IMR-90 (cell line): ENCODE measurements around the gene ME3. TPM values are rescaled to one million over a fixed set of nuclear protein-coding genes. Genes with fewer than 3 reads are reported as not detected.
A peak's percentile ranks its signal among the peaks of the same experiment; 100 is the strongest.

Source experiments
- ATAC-seq: fragments of 200-7000 bp; cut with Tn5 transposase; 2 replicates; pipeline ENCODE4 v1.9.1; 2020; ENCODE audit warnings: low read depth, mild to moderate bottlenecking, moderate library complexity
- BruUV-seq: library from RNA; stranded (reverse); fragments of 400-500 nt; replicated peaks from 2 replicates; lab custom pipeline; 2021; lab: Mats Ljungman, UMichigan
- CTCF ChIA-PET: fragments of 300-600 bp; formaldehyde crosslinking; extraction: SDS; loops from one replicate; lab custom pipeline; 2021; ENCODE audit warnings: antibody characterized with exemption; lab: Yijun Ruan, JAX
- POLR2A ChIA-PET: fragments of 300-600 bp; sonication (Branson Sonifier 250); formaldehyde crosslinking; loops from one replicate; lab custom pipeline; 2022; ENCODE audit warnings: antibody characterized with exemption; ENCODE audit not compliant: unreplicated experiment; lab: Charles Lee
- DNase-seq: peaks from one replicate; pipeline ENCODE4 v3.0.0; 2013
- H2AFZ ChIP-seq: replicated peaks from 2 replicates; pipeline ENCODE3; 2013; ENCODE audit warnings: low read length, mild to moderate bottlenecking; ENCODE audit not compliant: poor library complexity
- H2AK5ac ChIP-seq: 2 replicates; pipeline ENCODE4 v1.6.1; 2013; ENCODE audit warnings: low read depth, low read length, inconsistent platforms
- H2AK9ac ChIP-seq: replicated peaks from 2 replicates; pipeline ENCODE3; 2013; ENCODE audit warnings: mild to moderate bottlenecking, low read depth, low read length, moderate library complexity; ENCODE audit not compliant: poor library complexity
- H2BK120ac ChIP-seq: 2 replicates; pipeline ENCODE4 v1.6.1; 2013; ENCODE audit warnings: low read depth, low read length, inconsistent platforms
- H2BK15ac ChIP-seq: 3 replicates; pipeline ENCODE4 v1.6.1; 2013; ENCODE audit warnings: low read depth, low read length, inconsistent platforms
- H2BK20ac ChIP-seq: 2 replicates; pipeline ENCODE4 v1.6.1; 2013; ENCODE audit warnings: low read depth, mild to moderate bottlenecking, inconsistent platforms, low read length, moderate library complexity
- H2BK5ac ChIP-seq: 2 replicates; pipeline ENCODE4 v1.6.1; 2013; ENCODE audit warnings: mild to moderate bottlenecking, low read depth, low read length, inconsistent platforms; ENCODE audit not compliant: poor library complexity, severe bottlenecking
- H3K14ac ChIP-seq: replicated peaks from 2 replicates; pipeline ENCODE4 v1.6.1; 2013; ENCODE audit warnings: low read depth, low read length, inconsistent platforms
- H3K18ac ChIP-seq: 2 replicates; pipeline ENCODE4 v1.6.1; 2013; ENCODE audit warnings: low read depth, low read length, control low read depth
- H3K23ac ChIP-seq: 2 replicates; pipeline ENCODE4 v1.6.1; 2013; ENCODE audit warnings: low read depth, low read length, inconsistent platforms
- H3K27ac ChIP-seq: 2 replicates; pipeline ENCODE4 v1.5.1; 2013; ENCODE audit warnings: mild to moderate bottlenecking, control low read depth, low read length; ENCODE audit not compliant: insufficient read depth
- H3K27me3 ChIP-seq: 2 replicates; pipeline ENCODE4 v1.6.1; 2013; ENCODE audit warnings: low read length; ENCODE audit not compliant: control insufficient read depth, insufficient read depth
- H3K36me3 ChIP-seq: 2 replicates; pipeline ENCODE4 v1.6.1; 2013; ENCODE audit warnings: low read length, mixed read lengths; ENCODE audit not compliant: control insufficient read depth, insufficient read depth
- H3K4ac ChIP-seq: 2 replicates; pipeline ENCODE4 v1.6.1; 2013; ENCODE audit warnings: low read depth, low read length, inconsistent platforms
- H3K4me1 ChIP-seq: 2 replicates; pipeline ENCODE4 v1.6.1; 2013; ENCODE audit warnings: low read length, mixed read lengths; ENCODE audit not compliant: control insufficient read depth, insufficient read depth
- H3K4me2 ChIP-seq: 2 replicates; pipeline ENCODE4 v1.6.1; 2013; ENCODE audit warnings: low read depth, mild to moderate bottlenecking, control low read depth, low read length, moderate library complexity
- H3K4me3 ChIP-seq: 2 replicates; pipeline ENCODE4 v1.5.1; 2013; ENCODE audit warnings: low read depth, mild to moderate bottlenecking, control low read depth, low read length, moderate library complexity; ENCODE audit not compliant: insufficient read depth
- H3K56ac ChIP-seq: 2 replicates; pipeline ENCODE4 v1.6.1; 2013; ENCODE audit warnings: low read length, inconsistent platforms; ENCODE audit not compliant: insufficient read depth; ENCODE audit errors: extremely low read depth
- H3K79me1 ChIP-seq, 2 experiments: 2 replicates each; pipeline ENCODE4 v1.6.1; 2013; ENCODE audit warnings: low read length in 2 of 2, inconsistent platforms in 1 of 2, low read depth in 1 of 2
- H3K9ac ChIP-seq: 2 replicates; pipeline ENCODE4 v1.6.1; 2013; ENCODE audit warnings: low read depth, low read length, control low read depth
- H3K9me1 ChIP-seq: 2 replicates; pipeline ENCODE4 v1.6.1; 2013; ENCODE audit warnings: low read length, inconsistent platforms; ENCODE audit not compliant: insufficient read depth
- H3K9me3 ChIP-seq: 2 replicates; pipeline ENCODE4 v1.6.1; 2013; ENCODE audit warnings: low read length; ENCODE audit not compliant: control insufficient read depth, insufficient read depth
- H4K20me1 ChIP-seq: 2 replicates; pipeline ENCODE4 v1.6.1; 2013; ENCODE audit warnings: low read length, inconsistent platforms; ENCODE audit not compliant: insufficient read depth
- H4K5ac ChIP-seq: 2 replicates; pipeline ENCODE4 v1.6.1; 2013; ENCODE audit warnings: mild to moderate bottlenecking, low read depth, low read length, control low read depth
- H4K8ac ChIP-seq, 2 experiments: 2 replicates each; pipeline ENCODE4 v1.6.1; 2013; ENCODE audit warnings: low read depth in 2 of 2, low read length in 2 of 2, control low read depth in 1 of 2, inconsistent platforms in 1 of 2
- H4K91ac ChIP-seq: 2 replicates; pipeline ENCODE4 v1.6.1; 2013; ENCODE audit warnings: low read depth, low read length, inconsistent platforms; ENCODE audit not compliant: insufficient read depth
- CHD1 ChIP-seq: IDR thresholded peaks from 2 replicates; pipeline ENCODE4 v1.6.1; 2012; ENCODE audit warnings: low read depth, low read length, improper control_type of control experiment
- FOS ChIP-seq: fragments of 150-350 bp; IDR thresholded peaks from 2 replicates; pipeline ENCODE4 v1.6.1; 2016; ENCODE audit warnings: low read depth, low read length
- MAZ ChIP-seq: IDR thresholded peaks from 2 replicates; pipeline ENCODE4 v1.6.1; 2012; ENCODE audit warnings: low read depth, mild to moderate bottlenecking, low read length, improper control_type of control experiment, moderate library complexity, borderline replicate concordance
- MXI1 ChIP-seq: IDR thresholded peaks from 2 replicates; pipeline ENCODE4 v1.6.1; 2012; ENCODE audit warnings: low read depth, mild to moderate bottlenecking, low read length, moderate library complexity, borderline replicate concordance
- USF2 ChIP-seq: fragments of 150-350 bp; IDR thresholded peaks from 2 replicates; pipeline ENCODE4 v1.6.1; 2017; ENCODE audit warnings: mild to moderate bottlenecking, antibody characterized with exemption, low read length, low read depth
- WGBS, 2 experiments: methylation state at CpG; one replicate each; pipeline versions ENCODE4 v1.1.5 to v1.1.7; 2013; ENCODE audit warnings: missing lambda C conversion rate in 2 of 2; ENCODE audit not compliant: insufficient read length in 1 of 2; ENCODE audit errors: extremely low coverage in 2 of 2; 5-methylcytosine and 5-hydroxymethylcytosine counted together
- dilution Hi-C: fragments of 300-500 bp; cut with HindIII; formaldehyde crosslinking; loops from one replicate; pipeline ENCODE4 v1.14.3; 2018; ENCODE audit warnings: low sequenced_read_pairs; ENCODE audit not compliant: unreplicated experiment
- in situ Hi-C: fragments of 300-500 bp; cut with MboI; formaldehyde crosslinking; loops from 3 replicates; pipeline ENCODE4 v1.14.3; 2019; ENCODE audit warnings: low sequenced_read_pairs, inconsistent platforms, mixed read lengths
- intact Hi-C: fragments of 100-400 bp; cut with micrococcal nuclease; formaldehyde crosslinking; loops from 2 replicates; pipeline ENCODE4 v1.10.0; 2022
- polyA plus RNA-seq, 3 experiments: library from polyadenylated mRNA; depleted of rRNA; stranded (reverse); fragments of >200 nt; gene quantifications; 2 replicates each; pipeline ENCODE4 v1.2.3, GENCODE V29; 2012; ENCODE audit warnings: low replicate concordance in 1 of 3
- total RNA-seq: library from RNA; depleted of rRNA; stranded (reverse); fragments of >200 nt; gene quantifications from 2 replicates; pipeline ENCODE4 v1.2.3, GENCODE V29; 2012

Gene ME3
- total and polyA plus RNA-seq, 2 of the 4 experiments (the other 2 are of a cell fraction): 7.8 to 9.0 TPM

GRCh38 chr11:86558841-86559240 lies 113.6 kb downstream of the ME3 start:
- Histone ChIP-seq H3K9me1 (peaks cover 9% of the 10 kb centered on the region; the same call in 1 of the 2 replicates), H3K4me2 (no peak overlapping the region), H3K4ac (no peak overlapping the region), H3K14ac (0 out of 2 replicates have a peak overlapping the region, but pooled peaks have one; percentile 29), H4K5ac (no peak overlapping the region), H3K36me3 (no peaks in the 10 kb centered on the region), H3K27me3 (no peaks in the 10 kb centered on the region), H3K23ac (no peak overlapping the region), H4K91ac (no peak overlapping the region), H4K20me1 (no peaks in the 10 kb centered on the region), H3K9ac (no peak overlapping the region), H3K79me1 (no peaks in the 10 kb centered on the region), H2AK9ac (no peak overlapping the region), H2BK120ac (0 out of 2 replicates have a peak overlapping the region, but pooled peaks have one; percentile 4), H3K4me1 (peaks cover 8% of the 10 kb centered on the region), H3K9me3 (no peaks in the 10 kb centered on the region), H2BK5ac (no peak overlapping the region), H2AFZ (no peak overlapping the region), H2BK15ac (no peak overlapping the region), H4K8ac (peak overlapping the region in 1 of 2 experiments; percentile 29; a peak in 1 of 4 replicates), H2BK20ac (no peak overlapping the region), H3K27ac (no peak overlapping the region), H3K18ac (no peak overlapping the region), H3K56ac (no peak overlapping the region), H3K4me3 (no peak overlapping the region), H2AK5ac (peak overlapping the region; percentile 9; the same call in 1 of the 2 replicates)
- in situ Hi-C loops (no loop called here), dilution Hi-C loops (no loop called here), intact Hi-C loops (no loop called here)
- ChIA-PET CTCF (no interaction called here), POLR2A (no interaction called here)
- no peak for DNase-seq
- WGBS, 2 experiments: no CpG with 5 or more reads among the region's 2 CpGs
- TF ChIP-seq CHD1 (no peak), USF2 (no peak), MXI1 (no peak), MAZ (no peak), FOS (no peak)
- BruUV-seq: no TSS peak
- no peak for ATAC-seq
